KMS-11 (cell line): ENCODE results near the gene CACNA1G.

ENCODE experiments used
- H2AFZ ChIP-seq: fragments of 200-600 bp; sonication (generic); 2 replicates; pipeline ENCODE4 v1.6.1; 2016; ENCODE audit warnings: antibody characterized with exemption, mixed run types, low read depth
- H3K27ac ChIP-seq: fragments of 200-600 bp; sonication (generic); 2 replicates; pipeline ENCODE4 v1.6.1; 2016; ENCODE audit warnings: mild to moderate bottlenecking, mixed run types
- H3K27me3 ChIP-seq: fragments of 200-600 bp; sonication (generic); 2 replicates; pipeline ENCODE4 v1.6.1; 2017; ENCODE audit warnings: mild to moderate bottlenecking, low read depth, mixed run types, moderate library complexity; ENCODE audit not compliant: insufficient read depth
- H3K36me3 ChIP-seq: fragments of 200-600 bp; sonication (generic); 2 replicates; pipeline ENCODE4 v1.6.1; 2017; ENCODE audit warnings: mild to moderate bottlenecking, mixed run types; ENCODE audit not compliant: insufficient read depth
- H3K4me1 ChIP-seq: fragments of 200-600 bp; sonication (generic); 2 replicates; pipeline ENCODE4 v1.6.1; 2016; ENCODE audit warnings: mild to moderate bottlenecking, low read depth, mixed run types; ENCODE audit not compliant: poor library complexity, severe bottlenecking
- H3K4me2 ChIP-seq: fragments of 200-600 bp; sonication (generic); 2 replicates; pipeline ENCODE4 v1.7.0; 2016; ENCODE audit warnings: mild to moderate bottlenecking, mixed run types
- H3K4me3 ChIP-seq: fragments of 200-600 bp; sonication (generic); IDR thresholded peaks from 2 replicates; pipeline ENCODE4 v1.6.1; 2017; ENCODE audit warnings: low read depth, low read length, mixed read lengths; ENCODE audit not compliant: insufficient read depth
- H3K79me2 ChIP-seq: fragments of 200-600 bp; sonication (generic); 2 replicates; pipeline ENCODE4 v1.6.1; 2016; ENCODE audit warnings: low read depth, mixed run types; ENCODE audit not compliant: insufficient read depth
- H3K9ac ChIP-seq: fragments of 200-600 bp; sonication (generic); 2 replicates; pipeline ENCODE4 v1.6.1; 2016; ENCODE audit warnings: mild to moderate bottlenecking, mixed run types
- H4K20me1 ChIP-seq: fragments of 200-600 bp; sonication (generic); 2 replicates; pipeline ENCODE4 v1.6.1; 2016; ENCODE audit warnings: mild to moderate bottlenecking, mixed run types; ENCODE audit not compliant: insufficient read depth
- CTCF ChIP-seq: fragments of 200-600 bp; sonication (generic); conservative IDR thresholded peaks from 2 replicates; pipeline ENCODE4 v1.6.1; 2017; ENCODE audit warnings: low read depth, mild to moderate bottlenecking, antibody characterized with exemption, low read length, moderate library complexity, mixed read lengths

Gene CACNA1G

GRCh38 chr17:50549969-50550368 is 10.5 kb upstream of the CACNA1G start:
- Histone ChIP-seq H3K4me2 (no peak overlapping the region), H2AFZ (no peak overlapping the region), H3K36me3 (no peaks in the 10 kb centered on the region), H3K4me3 (no peak overlapping the region), H3K4me1 (peaks cover 5% of the 10 kb centered on the region), H3K9ac (no peak overlapping the region), H3K27me3 (peaks cover 3% of the 10 kb centered on the region; the same call in 1 of the 2 replicates), H4K20me1 (no peaks in the 10 kb centered on the region), H3K79me2 (no peaks in the 10 kb centered on the region), H3K27ac (no peak overlapping the region)
- TF ChIP-seq CTCF = no peak

GRCh38 chr17:50550661-50551432 is 9.7 kb upstream of the CACNA1G start:
- Histone ChIP-seq H3K27ac (no peak overlapping the region), H3K4me3 (no peak overlapping the region), H3K4me1 (peaks cover 5% of the 10 kb centered on the region), H4K20me1 (no peaks in the 10 kb centered on the region), H3K36me3 (no peaks in the 10 kb centered on the region), H3K4me2 (no peak overlapping the region), H2AFZ (no peak overlapping the region), H3K9ac (no peak overlapping the region), H3K27me3 (no peaks in the 10 kb centered on the region; the same call in 1 of the 2 replicates), H3K79me2 (no peaks in the 10 kb centered on the region)
- peak; percentile 56 for TF ChIP-seq CTCF

- no peaks in the 10 kb centered on the region for H4K20me1 ChIP-seq
- H3K4me3 ChIP-seq = no peak overlapping the region
- no peak overlapping the region for H3K4me2 ChIP-seq
- no peak overlapping the region for H2AFZ ChIP-seq
- no peaks in the 10 kb centered on the region for H3K79me2 ChIP-seq
- H3K4me1 ChIP-seq = peaks cover 4% of the 10 kb centered on the region
- H3K27ac ChIP-seq = no peak overlapping the region
- H3K27me3 ChIP-seq = no peaks in the 10 kb centered on the region
- no peak for TF ChIP-seq CTCF
- no peak overlapping the region for H3K9ac ChIP-seq
- no peaks in the 10 kb centered on the region for H3K36me3 ChIP-seq
Measured at GRCh38 chr17:50551433-50551815, 9.1 kb upstream of the CACNA1G start.

GRCh38 chr17:50551884-50552283 is 8.6 kb upstream of the CACNA1G start:
- Histone ChIP-seq H4K20me1 (no peaks in the 10 kb centered on the region), H3K36me3 (no peaks in the 10 kb centered on the region), H3K79me2 (no peaks in the 10 kb centered on the region), H3K4me1 (no peaks in the 10 kb centered on the region), H3K27me3 (no peaks in the 10 kb centered on the region), H2AFZ (no peak overlapping the region), H3K4me2 (no peak overlapping the region), H3K9ac (no peak overlapping the region), H3K4me3 (no peak overlapping the region), H3K27ac (no peak overlapping the region)
- TF ChIP-seq CTCF = no peak
